Hematopoietic multipotent progenitor cell (in vitro differentiated cells): ENCODE results near the gene MZT1. TPM values are rescaled to one million over a fixed set of nuclear protein-coding genes. Genes with fewer than 3 reads are reported as not detected.
"Not testable (repeated sequence)": the region's sequence is repeated elsewhere in the genome, so short reads cannot be mapped to it uniquely, and the experiment has no call there.

Experiments used
- DNase-seq, 3 donors: peaks; one replicate each; pipeline ENCODE4 v3.0.0-alpha.2; 2011 to 2015; ENCODE audit warnings: low read depth in 2 of 3, low spot score in 2 of 3
- total RNA-seq: library from RNA; depleted of rRNA; stranded (reverse); fragments of >200 nt; gene quantifications from one replicate; pipeline ENCODE4 v1.2.3, GENCODE V29; 2012

The MZT1 gene, protein sequence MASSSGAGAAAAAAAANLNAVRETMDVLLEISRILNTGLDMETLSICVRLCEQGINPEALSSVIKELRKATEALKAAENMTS
- total RNA-seq, result 1.9 TPM

GRCh38 chr13:72727417-72728289 is at the start of gene MZT1, which contains the start of gene BORA:
TSS of gene MZT1 (minus strand) at chr13:72727629. CDS start at chr13:72727602, 27 bp downstream.
TSS of gene BORA (plus strand) at chr13:72727923. CDS start at chr13:72728941, 1,018 bp downstream.
- peak; percentile 93 to 98 (median 97) for DNase-seq

DNA sequence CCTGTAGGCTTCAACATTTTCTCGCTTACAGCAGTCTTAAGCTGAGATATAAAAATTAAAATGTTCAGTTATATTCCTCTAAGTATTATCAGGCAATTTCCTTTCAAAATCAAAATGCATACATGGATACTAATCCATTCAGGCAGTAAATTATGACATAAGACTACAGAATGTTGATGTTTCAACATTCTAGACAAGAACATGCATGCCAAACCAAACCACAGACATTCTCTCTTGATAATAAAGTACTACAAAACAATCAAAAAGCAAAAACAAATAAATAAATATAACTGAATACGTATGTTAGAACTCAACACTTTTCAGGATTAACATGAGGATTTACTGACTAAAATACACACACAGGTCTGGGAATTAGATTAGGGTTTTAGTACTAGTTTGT is 46.6 kb upstream of the MZT1 start:
- DNase-seq, result no peak

GRCh38 chr13:72763411-72763810 is 36.0 kb upstream of the MZT1 start:
- DNase-seq, result no peak

GRCh38 chr13:72760189-72760588 is 32.8 kb upstream of the MZT1 start:
- no peak for DNase-seq

GRCh38 chr13:72757792-72758535 is 30.5 kb upstream of the MZT1 start:
- no peak for DNase-seq

- DNase-seq, result no peak
Observed at GRCh38 chr13:72754111-72754510, 26.7 kb upstream of the MZT1 start.

GRCh38 chr13:72751220-72751619 is 23.8 kb upstream of the MZT1 start:
- no peak for DNase-seq

GRCh38 chr13:72745260-72745659 is 17.8 kb upstream of the MZT1 start:
- no peak for DNase-seq

- DNase-seq, result no peak
Observed at GRCh38 chr13:72740015-72740414, 12.6 kb upstream of the MZT1 start.

DNA sequence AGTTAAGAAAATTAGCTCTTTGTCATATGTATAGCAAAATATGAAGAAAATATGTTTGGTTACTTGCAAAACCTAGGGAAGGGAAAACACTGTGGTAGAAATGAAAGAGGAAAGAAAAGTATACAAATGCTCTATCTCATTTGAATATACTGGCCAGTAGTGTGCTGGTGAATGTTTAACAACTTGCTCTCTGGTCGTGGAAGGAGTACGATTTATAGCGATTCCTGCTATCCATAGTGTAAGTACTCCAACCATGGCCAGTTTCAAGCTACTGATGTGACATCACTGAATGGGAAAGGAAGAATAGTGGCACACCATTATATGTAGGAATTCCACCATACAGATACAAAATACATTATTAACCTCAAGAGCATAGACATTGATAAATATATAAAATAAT is 9.6 kb upstream of the MZT1 start:
- no peak for DNase-seq

DNA sequence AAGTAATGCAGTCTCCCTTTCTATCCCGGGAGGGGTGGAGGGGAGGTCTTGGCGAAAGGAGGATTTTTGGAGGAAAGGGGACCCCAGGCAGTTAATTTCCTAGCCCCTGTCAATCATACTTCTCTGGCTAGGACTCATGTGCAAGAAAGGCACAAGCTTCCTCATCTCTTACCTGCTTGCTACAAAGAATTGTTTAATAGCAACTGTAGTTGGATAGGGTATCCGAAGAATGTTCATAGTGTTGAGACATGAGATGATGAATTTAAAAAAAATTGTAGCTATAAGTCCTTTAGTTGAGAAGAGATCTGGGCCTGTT is 819 bp upstream of the MZT1 start:
- DNase-seq, result no peak

GRCh38 chr13:72726726-72727416 is 558 bp downstream of the MZT1 start:
- peak; percentile 2 to 52 (median 51) for DNase-seq

- DNase-seq, result not testable (repeated sequence)
Observed at GRCh38 chr13:72726185-72726584, 1.2 kb downstream of the MZT1 start.

- no peak for DNase-seq
Observed at GRCh38 chr13:72716776-72717175, 10.7 kb downstream of the MZT1 start.

- peak in 2 of 3 donors; percentile 8 to 18 for DNase-seq
Observed at GRCh38 chr13:72700509-72700908, 26.9 kb downstream of the MZT1 start.

GRCh38 chr13:72698164-72698563 is 29.3 kb downstream of the MZT1 start:
- DNase-seq, result no peak

DNA sequence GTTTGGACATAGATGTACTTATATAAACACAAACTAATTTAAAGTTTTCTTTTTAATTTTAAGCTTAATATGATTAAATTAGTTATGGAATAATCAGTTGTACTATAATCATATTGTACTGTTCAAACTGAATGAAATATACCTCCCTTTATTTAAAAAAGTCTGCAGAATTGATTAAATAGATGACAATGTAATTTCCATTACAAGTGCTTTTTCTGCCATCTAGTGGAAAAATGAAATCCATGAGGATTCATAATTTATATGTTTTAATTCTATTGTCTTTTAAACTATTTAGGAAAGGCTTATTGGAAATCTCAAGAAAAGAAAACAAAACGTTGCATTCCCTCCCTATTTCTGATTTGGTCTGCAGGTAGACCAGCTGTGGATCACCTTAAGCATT is 30.9 kb downstream of the MZT1 start:
- peak in 2 of 3 donors; percentile 7 to 41 for DNase-seq

DNA sequence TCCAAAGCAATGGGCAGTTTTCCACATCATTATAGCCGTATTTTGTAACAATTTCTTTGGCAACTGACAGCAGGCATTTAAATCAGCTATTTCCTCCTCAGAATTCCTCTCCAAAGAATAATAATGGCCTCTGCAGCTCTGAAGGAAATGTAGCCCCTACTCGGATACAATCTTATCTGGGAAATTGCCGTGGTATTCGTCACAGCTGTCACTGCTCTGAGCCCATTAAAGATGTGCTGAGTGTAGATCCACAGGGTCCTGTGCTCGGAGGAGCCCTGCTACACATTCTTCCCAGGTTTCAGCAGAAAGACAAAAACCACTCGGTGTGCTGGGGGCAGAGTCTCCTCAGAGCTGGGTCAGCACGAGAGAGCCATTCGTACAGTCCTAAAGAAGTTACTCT is 33.1 kb downstream of the MZT1 start:
- DNase-seq, result no peak

DNA sequence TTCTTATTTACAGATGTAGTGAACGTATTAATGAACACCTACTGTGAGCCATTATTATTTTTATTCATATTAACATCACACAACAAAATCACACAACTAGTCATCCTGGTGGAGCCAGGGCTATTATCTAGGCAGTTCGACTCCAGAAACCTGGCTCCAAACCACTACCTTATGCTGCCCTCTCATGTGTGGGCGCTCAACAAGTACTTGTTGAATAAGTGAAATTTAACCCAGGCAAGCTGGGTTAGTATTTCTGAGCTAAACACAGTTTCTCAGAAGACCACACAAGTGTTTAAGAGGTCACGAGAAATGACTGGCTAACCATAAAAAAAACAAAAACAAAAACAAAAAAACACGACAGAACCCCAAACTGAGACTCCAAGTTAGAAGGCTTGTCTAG is 33.6 kb downstream of the MZT1 start:
- DNase-seq, result no peak

DNA sequence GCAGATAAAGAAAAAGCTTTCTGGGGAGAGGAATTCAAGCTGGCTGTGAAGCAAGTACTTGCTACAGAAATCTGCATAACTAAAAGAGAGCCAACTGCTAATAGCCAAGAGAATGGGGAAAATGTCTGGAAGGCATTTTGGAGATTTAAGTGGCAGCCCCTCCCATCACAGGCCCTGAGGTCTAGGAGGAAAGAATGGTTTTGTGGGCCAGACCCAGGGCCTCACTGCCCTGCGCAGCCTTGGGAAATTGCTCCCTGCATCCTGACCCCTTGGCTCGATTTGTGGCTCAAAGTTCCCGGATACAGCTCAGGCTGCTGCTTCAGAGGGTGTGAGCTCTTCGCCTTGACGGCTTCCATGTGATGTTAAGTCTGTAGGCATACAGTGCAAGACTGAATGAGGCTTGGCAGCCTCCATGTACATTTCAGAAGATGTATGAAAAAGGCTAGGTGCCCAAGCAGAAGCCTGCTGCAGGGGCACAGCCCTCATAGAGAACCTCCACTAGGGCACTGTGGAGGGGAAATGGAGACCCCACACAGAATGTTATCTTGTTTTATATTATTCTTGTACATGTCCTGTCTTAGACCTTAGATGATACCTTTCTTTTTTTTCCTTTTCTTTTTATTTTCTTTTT is 34.4 kb downstream of the MZT1 start:
- DNase-seq, result no peak
